ENCODE data around the gene RPS6KA2. TPM values are rescaled to one million over a fixed set of nuclear protein-coding genes. Genes with fewer than 3 reads are reported as not detected.

The RPS6KA2 gene
- total RNA-seq, 2 experiments from 2014 or later = 1.6 to 1.9 TPM

- Mint-ChIP-seq H3K9me3 (ENCODE audit: insufficient read depth) (no peaks in the 10 kb centered on the region), H3K27me3 (ENCODE audit: low read depth) (peaks cover 4% of the 10 kb centered on the region), H3K36me3 (ENCODE audit: low read depth) (no peaks in the 10 kb centered on the region), H3K4me3 (no peak overlapping the region), H3K4me1 (ENCODE audit: low read depth) (no peaks in the 10 kb centered on the region), H3K27ac (no peak overlapping the region)
- ChIA-PET POLR2A (no interaction called here), CTCF (no interaction called here)
- DNase-seq (no peak), ATAC-seq (no peak)
Observed at GRCh38 chr6:166604328-166604727, 22.7 kb downstream of the RPS6KA2 start.

GRCh38 chr6:166603043-166603690 is 23.9 kb downstream of the RPS6KA2 start:
- no peaks in the 10 kb centered on the region for H3K4me1 Mint-ChIP-seq (ENCODE audit: low read depth)
- DNase-seq (no peak), ATAC-seq (no peak)
- CTCF ChIA-PET = no interaction called here
- no peak overlapping the region for H3K27ac Mint-ChIP-seq
- no peaks in the 10 kb centered on the region for H3K36me3 Mint-ChIP-seq (ENCODE audit: low read depth)
- no peaks in the 10 kb centered on the region for H3K9me3 Mint-ChIP-seq (ENCODE audit: insufficient read depth)
- POLR2A ChIA-PET = no interaction called here
- H3K27me3 Mint-ChIP-seq (ENCODE audit: low read depth) = peaks cover 4% of the 10 kb centered on the region
- no peak overlapping the region for H3K4me3 Mint-ChIP-seq

DNA sequence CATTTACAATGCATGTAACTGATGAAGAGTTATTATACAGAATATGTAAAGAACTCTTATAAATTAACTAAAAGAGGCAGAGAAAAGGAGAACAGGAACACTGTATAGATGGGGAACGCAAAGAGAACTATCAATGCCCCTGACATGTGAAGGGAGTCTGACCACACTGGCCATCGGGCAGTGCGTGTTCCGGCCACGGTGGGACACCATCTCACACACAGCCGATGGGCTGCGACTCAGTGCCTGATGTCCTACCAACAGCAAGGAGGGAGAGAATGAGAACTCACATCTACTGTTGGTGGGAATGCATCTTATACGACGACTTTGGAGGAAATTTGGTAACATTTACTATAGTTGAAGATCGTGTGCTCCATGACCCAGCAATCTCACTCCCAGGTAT is 25.1 kb downstream of the RPS6KA2 start:
- Mint-ChIP-seq H3K4me1 (ENCODE audit: low read depth) (no peaks in the 10 kb centered on the region), H3K27me3 (ENCODE audit: low read depth) (peaks cover 4% of the 10 kb centered on the region), H3K9me3 (ENCODE audit: insufficient read depth) (no peaks in the 10 kb centered on the region), H3K36me3 (ENCODE audit: low read depth) (no peaks in the 10 kb centered on the region), H3K4me3 (no peak overlapping the region), H3K27ac (no peak overlapping the region)
- DNase-seq = no peak
- ChIA-PET POLR2A (no interaction called here), CTCF (no interaction called here)
- ATAC-seq = no peak

DNA sequence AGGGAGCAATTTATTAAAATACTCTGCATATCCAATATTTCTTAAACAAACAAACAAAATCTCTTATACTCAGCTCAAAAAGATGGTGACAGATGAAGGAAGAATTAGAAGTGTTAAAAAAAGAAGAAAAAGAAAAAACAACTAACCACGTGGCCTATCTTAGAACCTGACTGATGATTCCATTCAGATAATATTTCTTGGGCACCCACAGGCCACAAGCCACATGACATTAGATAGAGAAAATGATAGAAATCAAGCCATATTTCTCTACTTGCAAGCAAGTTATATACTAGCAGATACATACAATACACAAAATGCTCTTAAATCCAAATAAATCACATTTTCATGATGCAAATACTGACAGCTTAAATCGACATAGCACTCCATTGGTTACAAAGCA is 26.1 kb downstream of the RPS6KA2 start:
- Mint-ChIP-seq H3K27ac (no peak overlapping the region), H3K9me3 (ENCODE audit: insufficient read depth) (no peaks in the 10 kb centered on the region), H3K4me1 (ENCODE audit: low read depth) (no peaks in the 10 kb centered on the region), H3K27me3 (ENCODE audit: low read depth) (peaks cover 4% of the 10 kb centered on the region), H3K36me3 (ENCODE audit: low read depth) (no peaks in the 10 kb centered on the region), H3K4me3 (no peak overlapping the region)
- DNase-seq = no peak
- ChIA-PET CTCF (no interaction called here), POLR2A (no interaction called here)
- no peak for ATAC-seq

DNA sequence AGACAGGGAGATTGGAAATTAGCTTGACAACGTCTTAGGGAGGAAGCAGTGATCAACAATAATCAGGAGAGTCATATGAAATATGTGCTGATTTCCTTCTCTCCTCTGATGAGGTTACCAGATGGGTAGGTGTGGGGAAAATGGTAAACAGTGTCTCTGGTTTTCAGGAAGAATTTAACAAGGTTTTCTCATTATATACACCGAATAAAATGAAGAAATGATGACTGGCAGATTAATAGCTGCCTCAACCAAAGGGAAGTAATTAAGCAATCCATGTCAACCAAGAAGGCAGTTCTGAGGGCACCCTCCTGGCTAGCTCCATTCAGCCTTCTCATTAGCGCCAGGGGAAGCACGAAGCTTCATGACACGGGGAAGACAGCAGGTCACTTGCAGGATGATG is 27.8 kb downstream of the RPS6KA2 start:
- DNase-seq (no peak), ATAC-seq (no peak)
- CTCF ChIA-PET = no interaction called here
- POLR2A ChIA-PET = no interaction called here
- H3K36me3 Mint-ChIP-seq (ENCODE audit: low read depth) = no peaks in the 10 kb centered on the region
- no peak overlapping the region for H3K4me3 Mint-ChIP-seq
- no peaks in the 10 kb centered on the region for H3K4me1 Mint-ChIP-seq (ENCODE audit: low read depth)
- no peaks in the 10 kb centered on the region for H3K9me3 Mint-ChIP-seq (ENCODE audit: insufficient read depth)
- no peak overlapping the region for H3K27ac Mint-ChIP-seq
- peaks cover 4% of the 10 kb centered on the region for H3K27me3 Mint-ChIP-seq (ENCODE audit: low read depth)

DNA sequence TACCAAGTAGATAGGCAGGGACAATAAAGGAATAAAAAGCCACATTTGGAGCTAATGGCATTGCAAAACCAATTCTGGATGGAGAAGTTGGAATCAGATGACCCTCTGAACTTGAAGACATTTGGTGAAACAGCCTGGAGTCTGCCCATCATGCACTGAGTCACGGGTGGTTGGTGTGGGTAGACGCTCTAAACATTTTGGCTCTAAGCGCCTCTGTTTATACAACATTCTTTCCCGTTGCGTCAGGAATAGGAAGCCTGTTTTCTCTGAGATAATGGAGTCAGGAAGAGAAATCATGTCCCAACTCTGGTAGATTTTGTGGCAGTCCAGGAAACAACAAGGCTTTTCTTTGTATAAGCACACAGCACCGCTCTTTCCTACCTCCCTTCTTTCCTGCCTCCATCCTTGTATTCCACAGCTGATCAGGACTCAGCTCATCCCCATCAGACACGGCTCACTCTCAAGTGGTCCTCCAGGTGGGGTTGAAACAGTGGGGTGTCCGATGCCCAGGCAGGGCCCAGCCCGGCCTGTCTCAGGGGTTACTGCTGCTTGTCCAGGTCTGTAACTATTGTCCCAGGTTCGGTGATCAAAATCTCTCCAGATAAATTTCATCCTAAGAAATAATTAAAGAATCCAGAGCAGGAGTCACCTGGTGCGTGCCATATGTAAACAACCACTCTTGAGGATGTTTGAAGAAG is 28.5 kb downstream of the RPS6KA2 start:
- no peak overlapping the region for H3K4me3 Mint-ChIP-seq
- no peak overlapping the region for H3K27ac Mint-ChIP-seq
- ChIA-PET CTCF (no interaction called here), POLR2A (no interaction called here)
- ATAC-seq = no peak
- DNase-seq = no peak
- no peaks in the 10 kb centered on the region for H3K36me3 Mint-ChIP-seq (ENCODE audit: low read depth)
- H3K4me1 Mint-ChIP-seq (ENCODE audit: low read depth) = no peaks in the 10 kb centered on the region
- peaks cover 4% of the 10 kb centered on the region for H3K27me3 Mint-ChIP-seq (ENCODE audit: low read depth)
- no peaks in the 10 kb centered on the region for H3K9me3 Mint-ChIP-seq (ENCODE audit: insufficient read depth)

DNA sequence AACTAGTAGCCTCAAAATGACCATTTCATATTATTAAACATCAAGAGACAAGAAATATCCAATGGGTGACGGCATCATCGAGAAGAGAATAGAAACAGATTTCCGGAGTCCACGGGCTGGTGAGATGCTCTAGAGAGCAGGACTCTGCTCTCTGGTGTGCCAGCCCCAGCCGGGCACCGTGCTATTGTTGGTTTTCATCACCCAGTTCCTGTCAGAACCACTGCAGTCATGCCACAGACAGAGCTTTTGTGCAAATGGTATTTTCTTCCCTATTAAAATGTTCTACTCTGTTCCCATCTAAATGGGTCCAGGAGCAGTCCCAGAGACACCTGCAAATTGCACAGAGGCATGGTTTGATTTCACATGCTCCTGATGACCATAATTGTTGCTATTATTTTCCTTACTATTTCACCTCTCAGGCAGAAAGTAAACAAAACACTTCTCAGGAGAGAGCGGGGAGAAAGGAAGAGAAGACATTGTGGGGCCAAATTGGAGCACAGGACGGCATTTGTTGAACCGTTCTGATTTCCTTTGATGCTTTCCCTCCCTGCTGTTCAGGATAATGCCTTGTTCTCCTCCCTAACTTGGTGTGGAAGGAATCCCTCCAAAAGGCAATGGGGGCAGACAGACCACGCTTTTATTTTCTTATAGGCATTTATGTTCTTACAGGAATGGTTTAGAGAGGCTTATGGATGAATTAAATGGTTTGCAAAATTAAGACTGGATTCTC is 29.2 kb downstream of the RPS6KA2 start:
- Mint-ChIP-seq H3K4me3 (no peak overlapping the region), H3K9me3 (ENCODE audit: insufficient read depth) (no peaks in the 10 kb centered on the region), H3K27me3 (ENCODE audit: low read depth) (peaks cover 4% of the 10 kb centered on the region), H3K27ac (no peak overlapping the region), H3K4me1 (ENCODE audit: low read depth) (no peaks in the 10 kb centered on the region), H3K36me3 (ENCODE audit: low read depth) (no peaks in the 10 kb centered on the region)
- CTCF ChIA-PET = no interaction called here
- ATAC-seq (no peak), DNase-seq (no peak)
- POLR2A ChIA-PET = no interaction called here

DNA sequence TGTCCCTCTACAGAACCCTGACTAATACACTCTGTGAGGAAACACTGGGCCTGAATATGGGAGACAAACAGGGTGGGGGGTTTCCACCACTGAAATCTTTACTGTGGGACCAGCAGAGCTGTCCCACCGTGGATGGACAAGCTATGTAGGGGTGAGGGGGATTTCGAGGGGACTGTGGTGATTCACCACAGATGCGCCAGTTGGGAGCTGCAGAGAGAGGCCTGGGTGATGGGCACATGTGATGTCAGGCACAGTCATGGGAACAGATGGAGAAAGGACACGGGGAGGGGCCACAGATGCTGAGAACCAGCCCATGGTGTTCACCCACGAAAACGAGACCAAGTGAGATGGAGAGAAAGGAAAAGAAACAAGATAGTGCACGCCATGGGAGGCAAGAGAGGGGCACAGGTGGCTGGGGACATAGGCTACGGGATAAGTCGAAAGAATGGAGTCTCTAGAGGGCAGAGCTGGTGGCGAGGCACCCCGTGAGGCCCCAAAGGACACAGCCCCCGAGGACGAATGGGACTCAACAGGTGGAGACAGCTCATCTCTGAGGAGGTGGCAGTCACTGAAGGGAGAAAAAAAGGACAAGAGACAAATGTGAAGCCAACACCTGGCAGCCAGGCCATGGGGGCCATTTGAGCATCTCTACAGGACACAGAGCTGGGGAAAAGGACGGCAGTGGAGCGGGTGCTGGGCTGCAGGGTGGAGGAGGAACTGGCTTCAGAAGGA is 30.1 kb downstream of the RPS6KA2 start:
- Mint-ChIP-seq H3K27me3 (ENCODE audit: low read depth) (peaks cover 4% of the 10 kb centered on the region), H3K36me3 (ENCODE audit: low read depth) (no peaks in the 10 kb centered on the region), H3K4me1 (ENCODE audit: low read depth) (no peaks in the 10 kb centered on the region), H3K4me3 (no peak overlapping the region), H3K27ac (no peak overlapping the region), H3K9me3 (ENCODE audit: insufficient read depth) (no peaks in the 10 kb centered on the region)
- DNase-seq (no peak), ATAC-seq (no peak)
- ChIA-PET POLR2A (no interaction called here), CTCF (no interaction called here)

GRCh38 chr6:166595949-166596348 is 31.1 kb downstream of the RPS6KA2 start:
- Mint-ChIP-seq H3K4me1 (ENCODE audit: low read depth) (no peaks in the 10 kb centered on the region), H3K9me3 (ENCODE audit: insufficient read depth) (no peaks in the 10 kb centered on the region), H3K27ac (no peak overlapping the region), H3K4me3 (no peak overlapping the region), H3K36me3 (ENCODE audit: low read depth) (no peaks in the 10 kb centered on the region), H3K27me3 (ENCODE audit: low read depth) (peaks cover 2% of the 10 kb centered on the region)
- ChIA-PET CTCF (no interaction called here), POLR2A (no interaction called here)
- ATAC-seq (no peak), DNase-seq (no peak)

DNA sequence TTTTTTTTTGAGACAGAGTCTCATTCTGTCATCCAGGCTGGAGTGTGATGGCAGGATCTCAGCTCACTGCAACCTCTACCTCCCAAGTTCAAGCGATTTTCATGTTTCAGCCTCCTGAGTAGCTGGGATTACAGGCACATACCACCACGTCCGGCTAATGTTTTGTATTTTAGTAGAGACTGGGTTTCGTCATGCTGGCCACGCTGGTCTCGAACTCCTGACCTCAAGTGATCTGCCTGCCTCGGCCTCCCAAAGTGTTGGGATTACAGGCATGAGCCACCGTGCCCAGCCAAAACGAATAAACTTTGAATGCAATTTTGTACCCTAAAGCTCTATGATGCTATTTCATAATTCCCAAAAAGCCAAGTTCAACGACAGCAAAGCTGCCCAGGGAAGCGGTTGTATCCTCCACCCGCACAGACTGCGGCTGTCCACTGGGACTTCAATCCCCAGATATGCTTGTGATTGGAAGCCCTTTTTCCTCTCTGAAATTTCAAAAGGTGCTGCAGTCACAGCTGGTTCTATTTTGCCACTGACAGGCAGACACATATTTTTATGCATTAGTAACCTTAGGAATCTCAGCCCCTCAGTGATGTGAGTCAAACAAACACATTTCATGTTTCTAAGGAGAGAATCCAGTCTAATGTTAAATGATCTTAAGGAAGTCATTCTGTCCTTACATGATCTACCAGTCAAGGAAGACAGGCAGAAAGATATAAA is 31.8 kb downstream of the RPS6KA2 start:
- Mint-ChIP-seq H3K9me3 (ENCODE audit: insufficient read depth) (no peaks in the 10 kb centered on the region), H3K27ac (no peak overlapping the region), H3K4me3 (no peak overlapping the region), H3K27me3 (ENCODE audit: low read depth) (no peaks in the 10 kb centered on the region), H3K36me3 (ENCODE audit: low read depth) (no peaks in the 10 kb centered on the region), H3K4me1 (ENCODE audit: low read depth) (no peaks in the 10 kb centered on the region)
- no peak for ATAC-seq
- CTCF ChIA-PET = no interaction called here
- POLR2A ChIA-PET = no interaction called here
- no peak for DNase-seq

DNA sequence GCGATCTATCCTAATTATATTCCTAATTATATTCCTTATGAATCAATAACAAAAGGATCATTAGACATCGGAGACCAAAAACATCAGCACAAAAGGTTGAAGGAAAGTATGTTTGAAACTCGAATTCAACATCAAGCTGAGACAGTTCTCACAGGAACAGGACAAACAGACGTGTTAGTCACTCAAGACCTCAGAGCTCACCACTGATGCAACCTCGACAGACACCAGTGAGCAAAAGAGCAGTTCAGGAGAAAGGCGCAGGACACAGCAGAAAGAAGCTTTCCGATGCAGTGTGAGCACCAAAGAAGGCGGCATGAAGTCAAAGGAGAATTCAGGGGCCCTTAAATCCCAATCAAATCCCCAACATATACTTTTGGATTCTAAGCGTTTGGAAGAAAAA is 34.2 kb downstream of the RPS6KA2 start:
- Mint-ChIP-seq H3K27me3 (ENCODE audit: low read depth) (no peaks in the 10 kb centered on the region), H3K9me3 (ENCODE audit: insufficient read depth) (no peaks in the 10 kb centered on the region), H3K36me3 (ENCODE audit: low read depth) (no peaks in the 10 kb centered on the region), H3K4me3 (no peak overlapping the region), H3K4me1 (ENCODE audit: low read depth) (peaks cover 14% of the 10 kb centered on the region), H3K27ac (no peak overlapping the region)
- POLR2A ChIA-PET = interaction anchor here (0.6 kb wide), 1 partner anchor 34 kb away, joined by 3 read pairs; no protein-coding TSS in a partner anchor
- CTCF ChIA-PET = interaction anchor here (0.6 kb wide), 1 partner anchor 347 kb away, joined by 4 read pairs; no protein-coding TSS in a partner anchor
- no peak for ATAC-seq
- no peak for DNase-seq

Measured in activated CD8-positive, alpha-beta T cell treated with anti-CD3 and anti-CD28 coated beads, Interleukin-2, amount 10 ng/mL, durations not matched to agents 7 days and 5 days (primary cell).